GM23338 (cell line): Measurements from ENCODE around the gene PHOSPHO1.

Source experiments
- EZH2 ChIP-seq: fragments of 200-600 bp; sonication (generic); IDR thresholded peaks from one replicate; pipeline ENCODE4 v1.8.0; 2017; ENCODE audit warnings: antibody characterized with exemption, mild to moderate bottlenecking, low read depth; ENCODE audit not compliant: unreplicated experiment
- POLR2AphosphoS5 ChIP-seq: IDR thresholded peaks from 2 replicates; pipeline ENCODE4 v1.6.1; 2016; ENCODE audit warnings: antibody characterized with exemption, low read depth
- TF ChIP-seq, protein P1 (sequence below), 2 experiments: fragments of 200-600 bp in 1 of 2; sonication (generic) in 1 of 2; conservative IDR thresholded peaks; 2 replicates each; pipeline versions ENCODE4 v1.5.1 to v1.6.1; 2016 to 2017; ENCODE audit warnings: antibody characterized with exemption in 2 of 2, low read depth in 2 of 2, mild to moderate bottlenecking in 2 of 2, moderate library complexity in 1 of 2

DNA sequence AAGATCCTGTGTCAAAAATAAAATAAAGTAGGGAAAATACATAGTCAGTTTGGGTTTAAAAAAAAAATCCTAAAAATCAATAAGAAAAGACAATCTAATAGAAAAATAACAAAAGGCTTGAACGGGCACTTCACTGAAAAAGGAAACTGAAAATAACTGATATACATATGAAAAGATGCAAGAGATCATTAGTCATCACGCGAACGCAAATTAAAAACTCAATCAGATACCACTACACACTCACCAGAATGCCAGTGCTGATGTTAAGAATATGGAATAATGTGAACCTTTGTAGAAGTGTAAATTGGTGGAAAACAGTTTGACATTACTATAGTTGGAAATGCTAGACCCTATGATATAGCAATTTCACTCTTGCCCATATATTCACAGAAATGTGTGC lies 34.8 kb downstream of the PHOSPHO1 start:
- TF ChIP-seq EZH2 (no peak), POLR2AphosphoS5 (no peak)
- TF ChIP-seq, protein P1, sequence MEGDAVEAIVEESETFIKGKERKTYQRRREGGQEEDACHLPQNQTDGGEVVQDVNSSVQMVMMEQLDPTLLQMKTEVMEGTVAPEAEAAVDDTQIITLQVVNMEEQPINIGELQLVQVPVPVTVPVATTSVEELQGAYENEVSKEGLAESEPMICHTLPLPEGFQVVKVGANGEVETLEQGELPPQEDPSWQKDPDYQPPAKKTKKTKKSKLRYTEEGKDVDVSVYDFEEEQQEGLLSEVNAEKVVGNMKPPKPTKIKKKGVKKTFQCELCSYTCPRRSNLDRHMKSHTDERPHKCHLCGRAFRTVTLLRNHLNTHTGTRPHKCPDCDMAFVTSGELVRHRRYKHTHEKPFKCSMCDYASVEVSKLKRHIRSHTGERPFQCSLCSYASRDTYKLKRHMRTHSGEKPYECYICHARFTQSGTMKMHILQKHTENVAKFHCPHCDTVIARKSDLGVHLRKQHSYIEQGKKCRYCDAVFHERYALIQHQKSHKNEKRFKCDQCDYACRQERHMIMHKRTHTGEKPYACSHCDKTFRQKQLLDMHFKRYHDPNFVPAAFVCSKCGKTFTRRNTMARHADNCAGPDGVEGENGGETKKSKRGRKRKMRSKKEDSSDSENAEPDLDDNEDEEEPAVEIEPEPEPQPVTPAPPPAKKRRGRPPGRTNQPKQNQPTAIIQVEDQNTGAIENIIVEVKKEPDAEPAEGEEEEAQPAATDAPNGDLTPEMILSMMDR (conservative IDR thresholded peaks at IDR 0.05; ENCODE audit: low read depth in 2 of 2) = no peak
